22Rv1 (cell line): ENCODE measurements around the gene ANXA8.

Source experiments
- ZFX ChIP-seq: fragments of 450-650 bp; IDR thresholded peaks from 2 replicates; pipeline ENCODE4 v1.6.1; 2017; ENCODE audit warnings: antibody characterized with exemption, borderline replicate concordance
- TF ChIP-seq, protein P1 (sequence below): fragments of 450-650 bp; IDR thresholded peaks from 2 replicates; pipeline ENCODE4 v1.5.1; 2017; ENCODE audit warnings: mild to moderate bottlenecking

DNA sequence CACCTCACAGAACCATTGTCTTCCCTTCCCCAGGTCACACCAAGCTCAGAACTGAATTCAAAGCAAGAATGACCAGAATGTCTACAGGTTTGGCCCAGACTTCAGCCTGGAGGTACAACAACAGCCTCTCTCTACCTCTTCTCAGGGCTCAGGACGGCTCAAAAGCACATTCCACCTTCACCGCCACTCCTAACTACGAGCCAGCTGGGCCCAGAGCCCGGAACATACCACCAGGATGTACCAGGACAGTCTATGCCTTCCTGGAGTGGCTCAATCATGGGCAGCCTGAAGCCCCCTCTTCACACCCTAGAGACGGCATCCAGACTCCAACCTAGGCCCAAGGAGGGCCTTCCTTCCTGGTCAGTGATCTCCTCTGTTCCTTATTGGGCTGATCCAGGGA lies 41.6 kb downstream of the ANXA8 start:
- TF ChIP-seq, protein P1, sequence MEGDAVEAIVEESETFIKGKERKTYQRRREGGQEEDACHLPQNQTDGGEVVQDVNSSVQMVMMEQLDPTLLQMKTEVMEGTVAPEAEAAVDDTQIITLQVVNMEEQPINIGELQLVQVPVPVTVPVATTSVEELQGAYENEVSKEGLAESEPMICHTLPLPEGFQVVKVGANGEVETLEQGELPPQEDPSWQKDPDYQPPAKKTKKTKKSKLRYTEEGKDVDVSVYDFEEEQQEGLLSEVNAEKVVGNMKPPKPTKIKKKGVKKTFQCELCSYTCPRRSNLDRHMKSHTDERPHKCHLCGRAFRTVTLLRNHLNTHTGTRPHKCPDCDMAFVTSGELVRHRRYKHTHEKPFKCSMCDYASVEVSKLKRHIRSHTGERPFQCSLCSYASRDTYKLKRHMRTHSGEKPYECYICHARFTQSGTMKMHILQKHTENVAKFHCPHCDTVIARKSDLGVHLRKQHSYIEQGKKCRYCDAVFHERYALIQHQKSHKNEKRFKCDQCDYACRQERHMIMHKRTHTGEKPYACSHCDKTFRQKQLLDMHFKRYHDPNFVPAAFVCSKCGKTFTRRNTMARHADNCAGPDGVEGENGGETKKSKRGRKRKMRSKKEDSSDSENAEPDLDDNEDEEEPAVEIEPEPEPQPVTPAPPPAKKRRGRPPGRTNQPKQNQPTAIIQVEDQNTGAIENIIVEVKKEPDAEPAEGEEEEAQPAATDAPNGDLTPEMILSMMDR = no peak
- no peak for TF ChIP-seq ZFX
